Measurements from ENCODE around the gene ABL2.

The ABL2 gene

DNA sequence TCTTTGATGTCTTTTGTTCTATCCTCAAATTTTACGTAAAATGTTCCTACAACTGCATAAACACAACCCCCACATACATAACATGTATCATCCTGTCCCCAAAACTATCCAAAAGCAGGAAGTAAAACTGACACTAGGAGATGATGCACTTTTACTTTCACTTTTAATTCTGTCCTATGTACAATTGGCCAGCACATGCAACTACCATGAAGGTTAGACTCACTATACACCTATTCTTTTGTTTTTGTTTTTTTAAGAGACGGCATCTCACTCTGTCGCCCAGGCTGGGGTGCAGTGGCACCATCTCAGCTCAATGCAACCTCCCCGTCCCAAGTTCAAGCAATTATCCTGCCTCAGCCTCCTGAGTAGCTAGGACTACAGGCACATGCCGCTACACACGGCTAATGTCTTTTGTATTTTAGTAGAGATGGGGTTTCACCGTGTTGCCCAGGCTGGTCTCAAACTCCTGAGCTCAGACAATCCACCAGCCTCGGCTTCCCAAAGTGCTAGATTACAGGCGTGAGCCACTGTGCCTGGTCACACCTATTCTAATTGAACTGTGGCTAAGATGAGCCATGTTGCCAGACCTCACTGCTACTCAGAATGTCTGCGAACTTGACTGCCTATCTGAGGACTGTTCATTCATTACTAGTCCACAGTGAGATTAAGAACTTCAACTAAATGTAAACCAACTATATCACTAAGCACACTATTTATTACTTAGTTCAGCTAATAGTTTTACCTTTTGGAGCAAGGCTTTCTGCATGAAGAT is 99.6 kb downstream of the ABL2 start:
- peak; percentile 82 for DNase-seq

DNA sequence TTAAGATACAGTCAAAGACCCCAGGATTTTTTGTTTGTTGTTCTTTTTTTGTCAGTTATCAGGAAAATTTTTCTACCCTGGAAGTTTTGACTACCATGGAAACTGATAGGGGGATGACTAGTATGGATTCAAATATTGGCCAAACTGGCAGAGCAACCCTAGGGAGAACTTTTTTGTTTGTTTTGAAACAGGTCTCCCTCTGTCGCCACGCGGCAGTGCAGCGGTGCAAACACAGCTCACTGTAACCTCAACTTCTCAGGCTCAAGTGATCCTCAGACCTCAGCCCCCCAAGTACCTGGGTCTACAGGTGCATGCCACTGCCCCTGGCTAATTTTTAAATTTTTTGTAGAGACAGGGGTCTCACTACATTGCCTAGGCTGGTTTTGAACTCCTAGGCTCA is 101.0 kb downstream of the ABL2 start:
- DNase-seq: no peak

DNA sequence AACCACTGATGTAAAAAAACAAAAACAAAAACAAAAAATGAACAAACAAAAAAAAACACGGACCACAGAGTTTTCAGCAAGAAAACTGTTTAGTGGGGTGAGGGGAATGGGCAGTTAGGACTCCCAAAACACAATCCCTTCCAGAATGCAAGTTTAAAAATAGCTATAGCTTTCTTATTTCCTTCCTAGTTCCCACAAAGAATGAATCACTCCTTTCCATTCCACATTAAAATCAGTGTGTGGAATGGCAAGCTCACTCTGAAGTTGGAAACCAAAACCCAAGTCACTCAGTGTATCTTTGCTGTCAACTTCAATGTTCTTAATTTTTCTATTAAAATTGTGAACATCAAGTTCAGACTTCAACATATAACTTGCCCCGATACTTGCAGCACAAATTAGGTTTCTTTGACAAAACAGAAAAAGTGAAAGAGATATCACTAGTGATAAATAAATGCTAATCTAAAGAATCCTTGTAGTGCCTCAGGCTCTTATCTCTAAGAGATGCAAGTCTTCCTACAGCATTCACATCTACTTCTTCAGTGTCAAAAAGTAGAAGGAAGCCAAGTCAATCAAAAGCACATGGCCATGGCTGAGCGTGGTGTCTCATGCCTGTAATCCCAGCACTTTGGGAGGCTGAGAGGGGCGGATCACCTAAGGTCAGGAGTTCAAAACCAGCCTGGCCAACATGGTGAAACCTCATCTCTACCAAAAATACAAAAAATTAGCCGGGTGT is 102.1 kb downstream of the ABL2 start:
- DNase-seq: no peak

DNA sequence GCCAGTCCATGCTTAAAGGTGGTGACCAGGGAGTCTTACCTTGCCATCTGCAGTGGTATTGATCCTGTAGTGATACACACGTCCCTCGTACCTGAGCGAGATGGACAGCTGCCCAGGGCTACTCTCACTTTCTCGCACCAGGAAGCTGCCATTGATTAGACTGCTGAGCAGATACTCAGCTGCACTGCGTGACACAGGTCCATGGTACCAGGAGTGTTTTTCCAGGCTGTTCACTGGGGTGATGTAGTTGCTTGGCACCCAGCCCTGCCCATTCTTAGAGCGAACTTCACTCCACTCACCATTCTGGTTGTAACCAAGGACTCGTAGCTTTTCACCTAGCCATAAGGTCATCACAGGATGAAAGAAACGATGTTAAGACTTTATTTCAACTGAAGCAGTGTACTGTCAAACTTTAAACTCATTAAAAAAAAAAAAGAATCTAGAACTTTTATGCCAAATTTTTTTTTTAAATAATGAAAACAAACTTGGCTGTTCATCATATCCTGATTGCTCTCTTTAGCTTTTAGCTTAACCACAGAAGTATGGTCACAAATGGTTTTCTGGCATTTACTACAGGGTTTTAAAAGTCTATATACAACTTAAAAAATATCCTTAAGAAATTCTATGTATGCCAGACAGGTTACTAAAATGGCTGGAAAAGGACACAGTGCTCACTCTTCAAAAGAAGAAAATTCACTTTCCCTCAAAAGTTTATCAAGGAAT is 103.0 kb downstream of the ABL2 start:
- DNase-seq: no peak

DNA sequence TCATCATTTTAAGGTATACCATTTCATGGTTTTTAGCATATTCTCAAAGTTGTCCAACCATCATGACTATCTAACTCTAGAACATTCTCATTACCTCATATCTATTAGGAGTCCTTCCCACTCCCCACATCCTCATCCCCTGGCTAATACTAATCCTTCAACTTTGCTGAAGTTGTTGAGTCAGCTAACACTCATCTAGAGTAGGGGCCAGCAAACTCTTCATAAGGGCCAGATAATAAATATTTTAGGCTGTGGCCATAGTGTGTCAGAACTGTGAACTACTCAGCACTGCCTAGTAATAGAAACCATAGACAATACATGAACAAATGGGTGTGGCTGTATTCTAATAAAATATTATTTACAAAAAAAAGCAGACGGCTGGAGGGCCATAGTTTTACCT is 104.6 kb downstream of the ABL2 start:
- no peak for DNase-seq

DNA sequence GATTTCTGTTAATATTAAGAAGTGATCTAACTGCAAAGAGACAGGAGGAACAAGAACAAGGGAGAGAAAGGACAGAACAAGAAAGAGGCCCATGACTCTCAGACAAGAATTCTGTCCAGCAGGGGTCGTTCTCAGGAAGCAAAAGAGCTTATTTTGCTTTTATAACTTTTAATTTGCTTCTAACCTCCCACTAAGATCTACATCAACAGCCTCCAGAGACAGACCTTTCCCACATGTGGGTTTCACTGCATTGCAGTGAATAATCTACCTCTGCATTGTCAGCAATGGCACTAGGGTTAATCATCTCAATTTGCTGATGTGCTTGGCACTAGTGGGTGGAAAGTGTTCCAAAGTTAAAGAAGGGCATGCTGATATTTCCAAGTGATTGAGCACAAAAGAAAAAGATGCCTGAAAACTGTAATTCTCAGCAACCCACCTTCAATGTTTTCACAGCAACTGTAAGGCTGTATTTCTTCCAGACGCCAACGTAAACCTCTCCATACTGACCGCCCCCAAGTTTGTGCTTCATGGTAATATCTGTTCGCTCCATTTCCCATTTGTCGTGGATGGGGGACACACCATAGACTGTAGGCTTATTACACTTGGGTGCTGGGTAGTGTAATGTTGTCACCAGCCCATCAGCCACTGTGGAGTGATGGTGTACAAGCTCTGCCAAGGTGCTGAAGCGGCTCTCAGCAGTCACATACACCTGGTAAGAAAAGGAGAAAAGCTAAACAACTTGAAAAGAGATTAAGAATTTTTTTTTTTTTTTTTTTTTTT is 108.1 kb downstream of the ABL2 start:
- peak; percentile 33 for DNase-seq

DNA sequence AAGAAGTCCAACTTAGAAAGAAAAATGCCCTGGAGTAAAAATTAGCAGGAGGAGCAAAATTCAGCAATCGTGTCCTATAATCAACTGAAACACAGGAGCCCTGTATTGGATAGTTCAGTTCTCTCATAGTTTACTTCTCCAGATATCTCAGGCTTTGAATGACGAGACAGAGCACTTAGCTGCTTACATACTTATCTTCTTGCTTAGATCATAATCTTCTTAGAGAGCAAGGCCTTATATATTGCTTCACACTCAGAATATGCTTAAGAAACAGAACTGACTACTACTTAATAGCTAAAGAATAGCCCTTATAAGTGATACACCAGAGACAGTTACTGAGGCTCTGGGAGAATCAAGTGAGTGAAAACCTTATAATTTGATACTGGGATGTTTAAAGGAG is 108.7 kb downstream of the ABL2 start:
- DNase-seq: no peak

DNA sequence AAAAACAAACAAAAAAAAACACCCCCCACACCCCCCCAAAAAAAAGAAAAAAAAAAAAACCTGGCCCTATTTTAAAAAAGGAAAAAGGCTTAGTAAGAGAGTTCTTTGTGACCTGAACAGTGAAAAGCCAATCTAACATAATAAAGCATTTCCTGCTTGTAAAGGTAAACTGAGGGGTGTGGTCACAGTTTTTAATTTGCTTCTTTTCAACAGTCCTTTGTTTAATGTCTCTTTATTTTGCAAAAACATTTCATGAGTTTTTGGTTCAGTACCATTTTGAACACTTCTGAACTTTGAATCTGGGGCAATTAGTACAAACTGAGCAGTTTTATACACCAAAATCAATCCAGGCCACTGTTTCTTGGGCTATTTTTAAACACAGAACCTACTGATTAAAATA is 110.0 kb downstream of the ABL2 start:
- DNase-seq: no peak

DNA sequence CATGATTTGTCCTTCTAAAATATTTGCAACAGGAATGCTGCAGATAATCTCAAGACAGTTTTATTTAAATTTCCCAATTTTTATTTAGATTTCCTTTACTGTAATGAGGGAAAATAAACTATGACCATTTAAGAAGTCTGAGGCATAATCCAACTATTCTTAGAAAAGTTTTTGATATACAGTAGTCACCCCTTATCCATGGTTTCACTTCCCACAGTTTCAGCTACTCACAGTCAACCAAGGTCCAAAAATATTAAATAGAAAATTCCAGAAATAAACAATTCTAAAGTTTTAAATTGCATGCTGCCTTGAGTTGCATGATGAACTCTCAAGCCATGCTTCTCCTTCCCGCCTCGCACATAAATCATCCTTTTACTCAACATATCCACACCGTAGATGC is 114.3 kb downstream of the ABL2 start:
- no peak for DNase-seq

DNA sequence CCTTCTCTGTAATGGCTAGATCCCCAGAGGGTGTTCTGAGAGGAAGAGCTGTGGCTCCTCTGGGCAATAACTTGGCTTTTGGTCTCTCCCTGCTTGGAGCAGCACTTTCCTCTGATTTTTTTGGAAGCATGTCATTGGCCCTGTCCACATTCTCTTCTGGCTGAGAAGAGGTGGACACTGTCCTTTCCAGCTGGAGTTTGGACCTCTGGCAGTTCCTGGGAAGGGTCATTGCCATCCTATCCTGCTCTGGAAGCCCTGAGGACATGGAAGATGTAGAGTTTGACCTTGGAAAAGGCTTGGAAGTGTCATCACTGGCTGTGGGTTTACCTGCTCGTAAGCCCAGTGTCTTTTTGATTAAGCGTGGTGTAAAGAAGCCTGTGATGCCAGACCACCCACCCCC is 120.8 kb downstream of the ABL2 start:
- DNase-seq: no peak

DNA sequence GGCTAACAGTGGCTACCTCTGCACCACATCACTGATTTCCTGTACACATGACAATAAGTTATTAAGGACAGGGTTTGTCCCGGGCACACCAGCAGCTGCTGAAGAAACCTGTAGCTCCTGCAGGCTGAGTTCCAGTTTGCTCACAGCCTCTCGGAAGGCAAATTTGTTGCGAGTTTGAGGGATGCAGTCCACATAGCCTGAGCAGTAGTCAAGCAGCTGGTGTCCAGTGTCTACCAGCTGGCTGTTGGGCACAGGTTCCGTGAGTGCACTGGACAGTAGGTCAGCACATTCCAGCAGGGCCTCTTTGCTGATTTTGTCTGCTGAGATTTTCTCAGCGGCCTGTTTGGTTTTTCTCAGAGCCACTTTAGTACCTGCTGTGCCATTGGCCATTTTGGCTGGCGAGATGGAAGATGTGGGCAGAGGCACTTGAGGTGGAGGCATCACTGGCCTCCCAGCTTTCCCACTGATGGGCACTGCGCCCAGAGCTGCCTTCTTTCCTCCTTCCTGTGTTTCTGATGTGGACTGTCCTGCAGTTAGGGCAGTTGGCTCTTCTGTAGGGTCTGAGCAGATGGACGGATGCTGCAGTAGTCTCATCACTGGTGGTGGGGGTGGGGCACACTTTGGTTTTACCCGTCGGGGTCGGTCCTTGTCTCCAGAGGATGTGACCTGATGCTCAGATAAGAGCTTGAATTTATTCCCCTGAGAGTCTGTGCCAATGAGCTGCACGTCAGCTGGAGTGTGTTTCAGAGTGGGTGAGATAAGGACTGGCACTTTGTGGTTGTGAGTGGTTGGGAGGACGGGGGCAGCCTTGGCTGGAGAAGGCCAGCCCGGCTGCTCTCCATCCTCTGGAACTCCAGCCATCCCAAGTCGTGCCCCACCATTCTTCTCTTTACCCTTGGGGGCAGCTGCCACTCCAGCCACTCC is 121.5 kb downstream of the ABL2 start:
- DNase-seq: no peak

DNA sequence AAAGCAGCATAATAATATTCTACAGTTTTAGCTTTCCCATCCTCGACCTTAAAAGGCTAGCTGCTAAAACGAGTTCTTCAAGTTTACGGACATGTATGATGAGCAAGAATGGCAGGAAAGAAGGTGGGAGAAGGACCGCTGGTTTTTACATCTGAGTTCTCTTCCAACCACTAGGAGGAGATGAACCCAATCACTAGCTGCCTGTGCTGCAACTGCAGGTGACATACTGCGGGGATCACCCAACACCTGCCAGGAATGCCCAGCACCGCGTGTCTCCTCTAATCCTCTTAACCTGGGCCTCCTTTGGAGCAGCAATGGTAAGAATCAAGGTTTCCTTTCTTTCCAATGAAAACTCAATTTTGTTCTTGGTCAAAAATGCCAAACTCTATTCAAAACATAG is 124.1 kb downstream of the ABL2 start:
- DNase-seq: no peak

DNA sequence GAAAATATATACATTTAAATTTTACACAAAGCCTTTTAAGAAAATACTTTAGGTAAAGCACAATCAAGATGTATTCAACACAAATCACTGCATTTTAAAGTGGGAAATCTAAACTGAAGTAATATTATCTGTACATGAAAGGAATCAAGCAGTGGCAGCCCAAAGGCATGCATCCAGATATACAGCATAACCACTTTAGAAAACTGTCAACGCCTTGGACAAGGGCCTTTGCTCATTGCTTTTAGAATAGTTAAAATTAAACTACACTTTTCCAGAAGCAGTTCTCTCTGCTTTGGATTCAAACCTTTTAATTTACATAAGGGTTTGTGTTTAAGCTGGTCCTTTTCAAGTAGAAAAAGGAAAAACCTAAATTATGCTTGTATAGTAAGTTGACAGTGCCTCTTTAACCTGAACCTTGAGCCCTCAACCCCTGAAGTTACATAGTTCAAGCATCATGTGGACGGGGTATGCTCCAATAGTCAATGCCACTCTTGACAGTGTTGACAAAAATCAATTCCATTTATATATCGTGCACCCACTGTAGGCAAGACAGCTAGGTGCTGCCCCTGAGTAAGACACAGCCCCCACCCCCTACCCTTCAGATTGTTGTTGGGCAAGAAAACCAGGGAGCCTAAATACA is 124.7 kb downstream of the ABL2 start:
- DNase-seq: no peak

DNA sequence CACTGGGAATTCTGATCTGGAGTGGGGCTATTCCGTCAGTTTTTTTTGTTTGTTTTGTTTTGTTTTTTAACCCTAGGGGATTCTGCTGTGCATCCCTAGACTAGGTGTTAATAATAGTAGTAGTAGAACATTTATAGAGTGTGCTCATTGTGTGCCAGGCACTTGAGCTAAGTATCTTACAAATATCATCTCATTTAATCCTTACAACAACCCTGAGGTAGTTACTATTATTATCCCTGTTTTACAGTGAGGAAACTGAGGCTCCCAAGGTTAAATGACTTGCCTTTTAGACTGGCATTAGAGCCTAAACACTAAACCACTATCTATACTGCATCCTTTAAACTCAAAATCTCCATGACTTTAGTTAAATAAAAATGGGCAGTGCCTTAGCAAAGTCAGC is 125.5 kb downstream of the ABL2 start:
- DNase-seq: no peak

DNA sequence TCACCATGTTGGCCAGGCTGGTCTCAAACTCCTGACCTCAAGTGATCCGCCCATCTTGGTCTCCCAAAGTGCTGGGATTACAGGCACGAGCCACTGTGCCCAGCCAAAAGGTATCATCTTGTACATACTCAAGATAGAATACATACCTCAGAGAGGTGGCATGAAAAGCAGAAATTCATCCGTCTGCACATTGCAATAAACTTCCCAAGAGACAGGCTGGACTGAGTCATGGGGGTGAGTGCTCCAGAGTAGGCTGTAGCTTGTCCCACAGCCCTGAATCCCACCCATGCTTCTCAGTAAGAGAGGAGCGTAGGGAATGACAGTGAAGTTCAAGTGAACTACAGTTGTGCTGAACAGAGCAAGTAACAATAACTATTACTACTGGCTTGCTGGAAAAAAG is 127.9 kb downstream of the ABL2 start:
- DNase-seq: no peak

DNA sequence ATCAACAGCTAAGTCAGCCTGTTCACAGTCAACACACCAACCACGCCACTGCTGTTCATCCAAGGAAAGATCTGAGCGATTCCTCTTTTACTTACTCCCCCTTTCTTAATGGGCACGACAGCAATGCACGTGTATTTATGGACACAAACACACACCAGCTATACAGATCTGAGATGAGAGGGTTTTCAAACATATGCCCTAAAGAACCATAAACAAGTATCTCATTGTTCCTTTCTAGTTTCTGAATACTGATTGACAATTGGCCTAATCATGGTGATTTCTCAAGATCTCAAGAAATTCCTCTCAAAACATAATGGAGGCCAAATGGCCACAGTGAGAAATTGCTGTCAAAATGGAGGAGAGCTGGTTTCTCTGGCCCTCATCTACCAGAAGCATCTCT is 129.6 kb downstream of the ABL2 start:
- no peak for DNase-seq

DNA sequence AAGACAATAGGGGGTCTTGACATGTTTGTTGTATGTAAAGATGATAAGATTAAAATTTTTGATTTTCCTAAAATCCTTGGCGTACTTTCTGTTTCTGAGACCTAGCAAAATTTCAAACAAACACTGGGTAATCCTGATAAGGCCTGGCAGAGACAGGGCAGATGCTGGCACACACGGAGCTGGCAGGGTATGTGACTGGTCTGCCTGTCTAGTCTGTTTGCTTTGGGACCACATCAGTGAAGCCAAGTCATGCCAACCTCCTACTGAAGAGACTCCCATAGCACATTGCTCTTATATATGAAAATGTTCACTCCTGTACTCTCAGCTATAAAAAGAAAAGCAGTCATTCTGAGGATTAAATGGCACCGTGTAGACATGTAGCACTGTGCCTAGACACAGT is 133.6 kb downstream of the ABL2 start:
- no peak for DNase-seq

DNA sequence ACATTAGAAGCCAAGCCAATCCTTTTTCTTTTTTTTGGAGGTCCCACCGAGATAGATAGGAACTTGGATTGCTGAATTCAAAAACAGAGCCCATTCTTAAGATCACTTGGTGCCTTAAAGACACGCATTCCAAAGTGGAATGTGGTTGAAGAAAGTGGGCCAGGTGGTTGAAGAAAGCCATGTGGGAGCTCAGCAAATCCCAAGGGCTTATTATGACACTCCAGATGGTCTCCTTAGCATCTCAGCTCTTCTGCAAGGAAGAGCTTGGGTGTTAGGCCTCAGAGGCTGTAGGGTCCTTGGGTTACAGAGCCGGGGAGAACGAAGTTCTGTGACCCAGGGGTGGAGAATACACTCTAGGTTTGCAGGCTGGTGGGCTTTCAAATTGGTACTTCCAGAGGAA is 134.1 kb downstream of the ABL2 start:
- DNase-seq: no peak

DNA sequence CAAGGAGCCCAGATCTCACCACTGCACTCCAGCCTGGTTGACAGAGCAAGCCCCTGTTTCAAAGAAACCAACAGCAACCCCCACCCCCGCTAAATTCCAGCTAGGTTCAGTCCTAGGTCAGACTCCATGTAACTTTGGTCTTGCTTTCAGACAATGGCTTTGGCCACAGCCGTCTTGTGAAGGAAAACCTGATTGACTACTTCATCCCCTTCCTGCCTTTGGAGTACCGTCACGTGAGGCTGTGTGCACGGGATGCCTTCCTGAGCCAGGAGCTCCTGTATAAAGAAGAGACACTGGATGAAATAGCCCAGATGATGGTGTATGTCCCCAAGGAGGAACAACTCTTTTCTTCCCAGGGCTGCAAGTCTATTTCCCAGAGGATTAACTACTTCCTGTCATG is 134.7 kb downstream of the ABL2 start:
- DNase-seq: no peak

DNA sequence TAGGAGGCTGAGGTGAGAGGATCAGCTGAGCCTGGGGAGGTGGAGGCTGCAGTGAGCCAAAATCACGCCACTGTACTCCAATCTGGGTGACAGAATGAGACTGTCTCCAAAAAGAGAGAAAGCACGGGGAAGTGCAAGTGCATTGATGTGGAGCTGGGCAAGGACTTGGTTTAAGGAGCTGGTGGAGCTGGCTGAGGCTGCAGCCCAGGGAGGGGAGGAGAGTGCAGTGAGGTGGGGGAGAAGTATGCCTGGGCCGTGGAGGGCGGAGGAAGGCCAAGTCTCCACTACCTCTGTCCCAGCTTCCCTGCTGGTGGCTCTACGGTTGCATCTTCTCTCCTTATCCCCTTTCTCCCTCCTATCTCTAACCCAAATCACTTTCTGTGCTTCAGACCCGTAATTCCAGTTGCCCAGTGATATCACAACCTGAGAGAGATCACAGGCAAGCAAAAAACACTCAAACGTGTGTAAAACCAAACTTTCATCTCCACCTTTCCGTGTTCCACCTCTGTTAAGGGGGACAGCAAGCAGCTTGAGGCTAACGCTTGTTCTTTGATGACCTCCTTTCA is 136.5 kb downstream of the ABL2 start:
- DNase-seq: no peak

DNA sequence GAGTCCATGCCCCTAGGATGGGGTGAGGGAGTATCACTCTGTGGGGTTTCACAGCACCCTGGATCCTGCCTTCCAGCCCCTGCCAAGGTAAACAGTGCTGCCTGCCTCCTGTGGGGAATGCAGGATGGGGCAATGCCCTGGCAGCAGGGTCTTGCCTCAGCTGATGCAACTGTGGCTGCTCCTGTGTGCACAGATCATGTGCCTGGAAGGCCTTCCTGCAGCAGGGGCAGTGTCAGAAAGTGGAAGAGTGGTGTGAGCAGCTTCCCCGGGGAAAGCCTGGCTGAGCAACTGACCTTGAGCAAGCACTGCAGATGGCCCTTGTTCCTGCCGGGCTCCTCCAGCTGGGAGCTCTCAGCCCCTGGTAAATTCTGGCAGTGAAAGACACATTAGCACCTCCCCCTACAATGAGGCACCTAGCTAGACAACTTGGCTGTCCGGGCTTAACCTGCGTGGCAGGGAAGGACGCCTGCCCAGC is 137.7 kb downstream of the ABL2 start:
- peak; percentile 60 for DNase-seq
